H1 (cell line): ENCODE results near the gene SBNO2.

ENCODE experiments used
- CHD2 ChIP-seq: IDR thresholded peaks from 2 replicates; pipeline ENCODE4 v1.6.1; 2012; ENCODE audit warnings: low read length, improper control_type of control experiment
- CTCF ChIP-seq, 3 experiments: IDR thresholded peaks; 1 replicate in 2 of 3; 2 replicates in 1 of 3; pipeline versions ENCODE4 v1.5.1 to v1.6.1; 2011; ENCODE audit warnings: low read length in 3 of 3, mild to moderate bottlenecking in 3 of 3, inconsistent platforms in 2 of 3, low read depth in 1 of 3, moderate library complexity in 1 of 3; ENCODE audit not compliant: insufficient read depth in 1 of 3; ENCODE audit errors: control extremely low read depth in 1 of 3
- EP300 ChIP-seq, 2 experiments: IDR thresholded peaks; 1 replicate in 1 of 2; 2 replicates in 1 of 2; pipeline ENCODE4 v1.6.1; 2011 to 2012; ENCODE audit warnings: low read depth in 2 of 2, low read length in 2 of 2, mild to moderate bottlenecking in 2 of 2, borderline replicate concordance in 1 of 2, inconsistent platforms in 1 of 2, moderate library complexity in 1 of 2
- GABPA ChIP-seq: IDR thresholded peaks from 2 replicates; pipeline ENCODE4 v1.6.1; 2011; ENCODE audit warnings: mild to moderate bottlenecking, low read length, moderate library complexity, borderline replicate concordance; ENCODE audit not compliant: insufficient read depth
- GTF2F1 ChIP-seq: IDR thresholded peaks from 2 replicates; pipeline ENCODE4 v1.6.1; 2012; ENCODE audit warnings: low read depth, low read length, improper control_type of control experiment, borderline replicate concordance
- POLR2AphosphoS5 ChIP-seq: IDR thresholded peaks from 2 replicates; pipeline ENCODE4 v1.6.1; 2011; ENCODE audit warnings: low read depth, low read length
- RXRA ChIP-seq: IDR thresholded peaks from 2 replicates; pipeline ENCODE4 v1.6.1; 2011; ENCODE audit warnings: low read depth, mild to moderate bottlenecking, low read length, moderate library complexity; ENCODE audit not compliant: insufficient read depth
- USF2 ChIP-seq: IDR thresholded peaks from 2 replicates; pipeline ENCODE4 v1.6.1; 2011; ENCODE audit warnings: low read length, improper control_type of control experiment
- YY1 ChIP-seq: IDR thresholded peaks from 2 replicates; pipeline ENCODE4 v1.6.1; 2011; ENCODE audit warnings: low read depth, mild to moderate bottlenecking, low read length

DNA sequence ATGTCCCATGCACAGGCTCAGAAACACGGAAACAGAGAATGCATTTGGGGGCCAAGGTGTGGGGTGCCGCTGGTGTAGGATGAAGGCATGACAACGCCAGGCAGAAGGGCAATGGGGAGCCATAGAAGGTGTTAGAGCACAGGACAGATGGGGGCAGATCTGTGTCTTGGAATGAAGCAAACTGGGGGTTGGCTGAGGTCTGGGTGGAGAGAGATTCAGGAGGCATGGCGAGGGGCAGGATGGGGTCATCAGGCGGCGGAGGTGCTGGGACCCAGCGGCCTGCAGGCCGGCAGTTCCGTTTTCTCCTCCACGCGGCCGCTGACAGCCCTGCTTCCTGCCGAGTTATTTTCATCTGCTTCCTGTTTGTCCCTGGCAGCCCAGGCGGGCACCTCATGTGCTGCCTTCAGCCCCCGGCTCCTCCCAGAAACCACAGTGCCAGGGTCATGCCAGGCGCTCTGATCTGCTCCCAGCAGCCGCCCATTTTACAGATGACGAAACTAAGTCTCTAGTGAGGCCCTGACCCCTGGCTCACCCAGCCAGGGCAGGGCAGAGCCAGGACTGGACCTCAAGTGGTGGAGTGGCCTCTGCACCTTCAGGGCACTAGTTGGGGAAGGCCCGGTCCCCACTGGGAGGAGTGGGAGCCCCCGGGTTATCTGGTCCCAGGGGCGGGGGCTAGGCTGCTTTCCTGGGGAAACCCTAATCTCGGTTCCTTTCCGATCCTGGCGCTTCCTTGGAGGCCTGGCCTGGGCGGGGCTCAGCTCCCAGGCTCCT lies 104.9 kb downstream of the SBNO2 start:
- TF ChIP-seq POLR2AphosphoS5 (no peak), EP300 (IDR thresholded peaks at IDR 0.05; ENCODE audit: borderline replicate concordance in 1 of 2, low read depth in 2 of 2, low read length in 2 of 2) (no peak), CTCF (IDR thresholded peaks at IDR 0.05; ENCODE audit: control extremely low read depth in 1 of 3, insufficient read depth in 1 of 3, low read depth in 1 of 3, low read length in 3 of 3) (no peak), CHD2 (no peak), GABPA (no peak), YY1 (no peak), USF2 (no peak), GTF2F1 (no peak), RXRA (no peak)
